AG04449 (cell line): ENCODE data around the gene DENR.
"Not testable (repeated sequence)": the region's sequence is repeated elsewhere in the genome, so short reads cannot be mapped to it uniquely, and the experiment has no call there.

Experiments used
- CTCF ChIA-PET: fragments of 350-600 bp; formaldehyde crosslinking; extraction: SDS; loops from one replicate; lab custom pipeline; 2021; ENCODE audit warnings: antibody characterized with exemption; lab: Yijun Ruan, JAX
- POLR2A ChIA-PET: fragments of 400-600, 350-600 bp; formaldehyde crosslinking; extraction: SDS; loops from one replicate; lab custom pipeline; 2020; ENCODE audit warnings: antibody characterized with exemption, inconsistent platforms; lab: Yijun Ruan, JAX
- DNase-seq: peaks from one replicate; pipeline ENCODE4 v3.0.0-alpha.2; 2010; ENCODE audit warnings: low read depth, low spot score
- H3K4me3 ChIP-seq: 2 replicates; pipeline ENCODE4 v1.5.1; 2011; ENCODE audit warnings: low read depth, mild to moderate bottlenecking, control low read depth, low read length
- CTCF ChIP-seq: IDR thresholded peaks from one replicate; pipeline ENCODE4 v1.5.1; 2011; ENCODE audit warnings: mild to moderate bottlenecking, moderate library complexity, low read length, control low read depth, inconsistent platforms; ENCODE audit not compliant: insufficient read depth; ENCODE audit errors: missing control alignments

Gene DENR

GRCh38 chr12:122799641-122800243 lies 47.1 kb downstream of the DENR start:
- no peak for TF ChIP-seq CTCF
- POLR2A ChIA-PET, result no interaction called here
- CTCF ChIA-PET, result interaction anchor here (0.6 to 2.3 kb wide), 5 partner anchors 10 to 162 kb away, joined by 3 to 12 read pairs (median 5); no protein-coding TSS in a partner anchor
- no peak for DNase-seq
- no peak overlapping the region for H3K4me3 ChIP-seq

GRCh38 chr12:122803937-122804336 lies 51.3 kb downstream of the DENR start:
- no peak for DNase-seq
- no peak for TF ChIP-seq CTCF
- ChIA-PET POLR2A (no interaction called here), CTCF (interaction anchor here (1.9 to 8.3 kb wide), 2 partner anchors 9 to 13 kb away, joined by 7 to 115 read pairs; no protein-coding TSS in a partner anchor)
- no peak overlapping the region for H3K4me3 ChIP-seq

- DNase-seq, POLR2A ChIA-PET, H3K4me3 ChIP-seq: not testable (repeated sequence)
- CTCF ChIA-PET, result interaction anchor here (1.8 to 8.3 kb wide), 2 partner anchors 10 to 14 kb away, joined by 6 to 115 read pairs; no protein-coding TSS in a partner anchor
These were observed 52.3 kb downstream of the DENR start for GRCh38 chr12:122804957-122805356.

- ChIA-PET CTCF (interaction anchor here (0.8 to 8.3 kb wide), 3 partner anchors 9 to 13 kb away, joined by 3 to 115 read pairs (median 3); no protein-coding TSS in a partner anchor), POLR2A (no interaction called here)
- DNase-seq, result no peak
- TF ChIP-seq CTCF, result no peak
- no peak overlapping the region for H3K4me3 ChIP-seq
These were observed 55.0 kb downstream of the DENR start for GRCh38 chr12:122807651-122808050.

- CTCF ChIA-PET, result no interaction called here
- POLR2A ChIA-PET, result no interaction called here
- TF ChIP-seq CTCF, result no peak
- DNase-seq, result no peak
- H3K4me3 ChIP-seq, result no peak overlapping the region
These were observed 59.2 kb downstream of the DENR start for GRCh38 chr12:122811777-122812176.

GRCh38 chr12:122813310-122813713 lies 60.7 kb downstream of the DENR start:
- ChIA-PET POLR2A (no interaction called here), CTCF (interaction anchor here (1.5 kb wide), 1 partner anchor 18 kb away, joined by 3 read pairs; no protein-coding TSS in a partner anchor)
- no peak for DNase-seq
- TF ChIP-seq CTCF, result no peak
- H3K4me3 ChIP-seq, result no peak overlapping the region
